GOT3 (cell line): Measurements from ENCODE around the gene CDH13.

Experiments used
- DNase-seq: peaks from one replicate; lab custom pipeline; 2025; ENCODE audit warnings: mixed read lengths; lab: John Stamatoyannopoulos, UW

CDH13 gene

DNA sequence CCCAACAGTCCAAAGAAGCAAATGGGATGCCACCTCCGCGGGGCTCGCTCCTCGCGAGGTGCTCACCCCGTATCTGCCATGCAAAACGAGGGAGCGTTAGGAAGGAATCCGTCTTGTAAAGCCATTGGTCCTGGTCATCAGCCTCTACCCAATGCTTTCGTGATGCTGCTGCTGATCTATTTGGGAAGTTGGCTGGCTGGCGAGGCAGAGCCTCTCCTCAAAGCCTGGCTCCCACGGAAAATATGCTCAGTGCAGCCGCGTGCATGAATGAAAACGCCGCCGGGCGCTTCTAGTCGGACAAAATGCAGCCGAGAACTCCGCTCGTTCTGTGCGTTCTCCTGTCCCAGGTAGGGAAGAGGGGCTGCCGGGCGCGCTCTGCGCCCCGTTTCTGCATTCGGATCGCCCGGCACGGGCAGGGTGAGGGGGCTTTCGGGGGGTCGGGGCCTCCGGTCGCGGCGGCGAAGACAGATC is at the start of gene CDH13:
Gene CDH13, plus strand, starts transcription at position 179 of the 471 bp plus-strand sequence.
- peak; percentile 32 for DNase-seq

DNA sequence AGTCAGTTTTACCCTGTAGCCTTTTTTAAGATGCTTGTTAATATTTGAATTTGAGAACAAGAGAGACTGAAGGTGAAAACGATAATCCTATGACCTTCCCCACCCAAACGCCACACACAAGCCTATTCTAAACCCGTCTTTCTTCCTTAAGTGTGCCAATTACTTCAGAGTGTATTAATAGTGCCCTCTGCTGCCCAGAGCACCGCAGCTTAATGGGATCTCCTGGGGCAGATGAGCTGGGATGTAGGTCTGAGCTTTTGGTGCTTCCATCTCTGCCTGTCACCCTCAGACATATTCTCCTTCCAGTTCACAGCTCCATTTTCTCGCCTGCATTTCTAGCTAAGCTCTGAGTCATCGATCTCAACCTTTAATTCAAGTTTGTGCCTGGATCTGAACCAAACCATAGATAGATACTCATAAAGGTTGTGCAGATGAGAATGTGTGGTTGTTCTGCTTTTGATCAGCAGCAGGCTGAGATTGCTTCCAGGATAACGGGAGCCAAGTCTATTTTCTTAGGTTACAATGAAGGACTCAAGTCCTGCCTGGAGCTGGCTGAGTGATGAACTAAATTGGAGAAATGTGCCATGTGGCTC is 46.4 kb upstream of the CDH13 start:
- DNase-seq = no peak

DNA sequence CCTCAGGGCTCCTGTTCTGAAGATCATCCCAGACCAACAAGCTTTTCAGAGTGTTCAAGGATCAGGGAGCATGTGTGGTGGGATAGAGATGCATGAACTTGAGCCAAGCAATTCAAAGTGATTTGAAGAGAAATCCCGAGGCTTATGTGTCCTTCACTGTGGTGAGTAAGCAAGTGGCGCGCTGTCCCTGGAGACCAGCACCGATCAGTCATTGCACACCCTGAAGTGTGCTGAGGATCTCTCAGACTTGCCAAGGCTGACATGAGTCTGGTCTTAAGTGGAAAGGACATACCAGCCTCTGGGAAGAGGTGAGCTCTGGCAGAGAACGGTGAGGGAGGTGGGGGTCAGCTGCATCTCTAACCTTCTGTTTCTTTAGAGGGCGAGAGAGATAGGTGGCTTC is 43.8 kb upstream of the CDH13 start:
- DNase-seq = no peak

DNA sequence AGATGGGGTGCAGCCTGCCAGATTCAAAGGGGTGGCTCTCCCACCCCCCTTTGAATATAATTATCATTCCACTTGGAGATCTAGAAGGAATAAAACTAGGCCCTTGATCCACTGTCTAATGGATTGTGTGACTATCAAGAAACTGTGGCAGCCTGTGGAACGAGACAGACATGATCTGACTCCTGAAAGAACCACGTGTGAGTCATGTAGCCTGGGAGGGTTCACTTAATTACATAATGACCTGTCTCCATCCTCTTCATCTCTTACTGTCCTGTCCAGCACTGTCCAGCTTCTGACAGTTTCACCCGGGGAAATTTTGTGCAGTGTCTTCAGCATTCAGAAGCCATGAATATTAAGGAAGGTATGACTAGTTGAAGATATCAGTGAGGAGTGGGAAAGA is 43.3 kb upstream of the CDH13 start:
- DNase-seq = no peak

DNA sequence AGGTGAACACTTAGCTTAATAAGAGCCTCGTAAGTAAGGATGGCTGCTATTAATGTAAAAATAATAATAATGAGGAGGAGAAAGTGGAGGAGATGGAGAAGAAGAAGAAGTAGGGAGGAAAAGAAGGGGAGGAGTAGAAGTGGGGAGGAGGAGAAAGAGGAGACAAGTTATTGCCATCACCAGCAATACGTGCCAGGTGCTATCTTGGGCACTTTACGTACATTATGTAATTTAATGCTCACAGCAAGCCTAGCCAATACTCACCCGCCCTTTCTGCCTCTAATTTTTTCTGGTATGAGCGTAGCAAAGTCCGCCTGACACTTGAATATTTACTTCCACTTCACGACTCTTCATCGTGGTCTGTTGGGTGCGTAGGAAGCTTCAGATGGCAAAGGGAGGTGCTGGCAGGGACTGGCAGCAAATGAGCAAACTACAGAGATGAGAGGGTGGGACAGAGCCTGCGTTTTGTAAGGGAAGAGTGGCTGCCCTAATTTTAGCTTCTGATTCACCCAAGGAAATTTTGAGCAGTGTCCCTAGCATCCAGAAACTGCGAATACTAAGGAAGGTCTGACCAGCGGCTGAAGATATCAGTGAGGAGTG is 42.1 kb upstream of the CDH13 start:
- no peak for DNase-seq

GRCh38 chr16:82585675-82586074 is 41.1 kb upstream of the CDH13 start:
- no peak for DNase-seq

DNA sequence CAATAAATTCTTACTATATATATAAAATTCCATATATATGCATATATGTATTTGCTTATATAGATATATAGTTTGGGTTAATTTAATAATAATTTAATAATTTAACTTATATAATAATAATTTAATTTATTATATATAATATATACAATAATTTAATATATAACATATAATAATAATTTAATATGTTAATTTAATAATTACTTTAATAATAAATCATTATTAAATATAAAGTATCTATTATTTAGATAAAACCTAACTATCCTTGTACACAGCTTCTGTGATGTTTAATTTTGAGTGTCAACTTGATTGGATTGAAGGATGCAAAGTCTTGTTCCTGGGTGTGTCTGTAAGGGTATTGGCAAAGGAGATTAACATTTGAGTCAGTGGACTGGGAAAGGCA is 40.6 kb upstream of the CDH13 start:
- DNase-seq = no peak

DNA sequence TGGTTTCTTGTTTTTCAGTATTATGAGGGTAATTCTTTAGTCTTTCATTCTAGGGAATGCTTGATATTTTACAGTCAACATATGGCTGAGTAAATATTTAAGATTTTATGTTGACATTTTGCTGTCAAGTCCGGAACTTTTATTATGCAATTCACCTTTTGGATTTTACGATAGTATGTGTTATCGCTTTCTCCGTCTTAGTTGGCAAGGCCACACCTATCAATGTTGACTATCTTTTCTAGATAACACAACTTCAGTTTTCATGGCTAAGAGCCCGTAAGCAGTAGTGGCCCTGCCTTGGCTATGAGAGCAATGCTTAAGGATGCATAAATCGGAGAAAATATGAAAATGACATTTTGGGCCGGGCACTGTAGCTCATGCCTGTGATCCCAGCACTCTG is 39.5 kb upstream of the CDH13 start:
- DNase-seq = no peak

- no peak for DNase-seq
These were observed 37.4 kb upstream of the CDH13 start for GRCh38 chr16:82589407-82589806.

DNA sequence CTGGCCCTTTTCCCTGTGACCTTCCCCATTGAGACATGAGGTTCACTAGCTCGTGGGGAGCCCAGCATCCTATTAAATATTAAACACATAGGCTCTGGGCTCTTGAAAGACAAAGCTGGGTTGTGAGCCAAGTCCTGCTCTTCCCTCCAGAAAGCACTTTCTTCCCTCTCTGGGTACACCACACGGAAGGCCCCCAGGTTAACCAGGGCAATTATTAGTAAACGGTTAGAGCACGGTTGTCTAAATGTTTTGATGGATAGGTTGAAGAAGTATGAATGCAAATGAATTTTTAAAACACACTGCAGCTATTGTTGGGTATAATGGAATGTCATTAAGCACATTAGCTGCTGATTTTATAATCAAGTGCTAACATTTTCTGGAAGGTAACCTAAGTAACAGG is 32.7 kb upstream of the CDH13 start:
- DNase-seq = no peak

DNA sequence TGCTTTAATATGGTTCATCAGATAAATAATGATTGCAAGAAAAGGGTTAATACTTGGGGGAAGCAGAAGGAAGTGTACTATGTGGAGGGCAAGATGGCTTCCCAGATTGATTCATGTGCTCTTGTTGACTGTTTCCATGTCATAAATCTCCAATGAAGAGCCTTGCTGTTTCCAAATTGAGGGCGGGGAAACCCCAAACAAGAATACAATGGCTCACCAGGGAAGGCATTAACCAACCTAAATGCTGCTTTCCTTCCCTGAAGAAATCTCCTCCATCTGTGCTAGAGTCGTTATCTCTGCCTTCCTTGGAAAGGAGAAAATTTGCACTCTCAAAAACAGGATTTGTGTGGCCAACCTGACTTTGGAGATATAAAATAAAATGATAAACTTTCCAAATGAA is 28.0 kb upstream of the CDH13 start:
- no peak for DNase-seq

- DNase-seq = no peak
These were observed 24.7 kb upstream of the CDH13 start for GRCh38 chr16:82601989-82602640.

GRCh38 chr16:82603784-82604411 is 22.9 kb upstream of the CDH13 start:
- DNase-seq = no peak

DNA sequence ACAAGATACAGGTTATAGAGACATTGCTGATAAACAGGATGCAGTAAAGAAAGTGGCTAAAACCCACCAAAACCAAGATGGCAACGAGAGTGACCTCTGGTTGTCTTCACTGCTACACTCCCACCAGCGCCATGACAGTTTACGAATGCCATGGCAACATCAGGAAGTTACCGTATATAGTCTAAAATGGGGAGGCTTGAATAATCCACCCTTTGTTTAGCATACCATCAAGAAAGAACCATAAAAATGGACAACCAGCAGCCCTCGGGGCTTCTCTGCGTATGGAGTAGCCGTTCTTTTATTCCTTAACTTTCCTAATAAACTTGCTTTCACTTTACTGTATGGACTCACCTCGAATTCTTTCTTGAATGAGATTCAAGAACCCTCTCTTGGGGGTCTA is 21.7 kb upstream of the CDH13 start:
- DNase-seq = no peak

- DNase-seq = no peak
These were observed 20.7 kb upstream of the CDH13 start for GRCh38 chr16:82605863-82606620.

DNA sequence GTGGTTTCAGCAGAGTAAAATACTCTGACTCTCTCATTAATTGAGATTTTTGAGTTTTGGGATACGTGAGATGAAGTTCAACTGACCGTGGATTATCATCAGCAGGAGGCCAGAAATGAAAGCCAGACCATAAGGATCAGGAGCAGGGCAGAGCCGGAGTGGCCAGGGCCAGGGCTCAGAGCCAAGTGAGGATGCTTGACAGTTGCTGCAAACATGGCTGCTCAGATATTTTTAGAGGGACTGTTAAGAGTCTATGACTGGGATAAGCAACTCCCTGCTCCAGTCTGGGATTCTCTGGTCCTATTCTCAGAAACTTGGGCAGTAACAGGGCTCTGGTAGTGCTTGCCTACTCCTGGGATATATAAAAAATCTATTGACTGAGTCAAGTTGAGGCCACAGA is 17.6 kb upstream of the CDH13 start:
- no peak for DNase-seq

- no peak for DNase-seq
These were observed 14.5 kb upstream of the CDH13 start for GRCh38 chr16:82612263-82612662.

DNA sequence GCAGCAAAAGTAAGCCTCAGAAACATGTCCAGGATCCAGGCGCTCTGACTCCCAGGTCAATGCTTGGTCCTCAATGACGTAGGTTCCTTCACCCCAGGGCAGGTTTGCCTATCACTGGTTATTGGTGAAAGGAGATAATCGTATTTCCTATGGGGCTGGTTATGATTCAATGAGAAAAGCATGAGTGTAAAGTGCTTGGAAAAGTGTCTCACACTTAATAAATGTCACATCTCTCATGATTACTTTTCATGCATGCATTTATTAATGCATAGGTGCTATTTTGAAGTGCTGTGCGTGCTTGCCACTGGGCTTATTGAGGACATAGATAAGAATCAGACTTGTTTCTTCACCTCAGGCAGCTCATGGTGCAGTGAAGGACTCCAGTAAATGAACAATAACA is 10.4 kb upstream of the CDH13 start:
- DNase-seq = no peak

DNA sequence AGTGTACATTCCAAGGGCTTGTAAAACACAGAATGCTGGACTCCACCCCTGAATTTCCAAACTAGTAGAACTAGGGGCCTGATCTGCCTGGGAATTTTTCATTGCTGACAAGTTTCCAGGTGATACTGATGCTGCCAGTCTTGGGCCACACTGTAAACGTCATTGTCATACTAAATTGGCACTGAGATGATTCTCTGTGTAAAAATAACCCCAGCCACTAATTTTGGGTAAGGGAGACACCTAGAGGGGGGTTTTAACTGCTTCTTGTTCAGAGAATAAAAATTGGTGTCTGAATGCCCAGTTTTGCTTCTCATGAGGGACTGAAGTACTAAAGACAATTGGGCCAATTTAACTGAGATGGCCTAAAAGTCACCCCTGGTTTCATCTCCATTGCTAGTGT is 5.0 kb upstream of the CDH13 start:
- DNase-seq = no peak

DNA sequence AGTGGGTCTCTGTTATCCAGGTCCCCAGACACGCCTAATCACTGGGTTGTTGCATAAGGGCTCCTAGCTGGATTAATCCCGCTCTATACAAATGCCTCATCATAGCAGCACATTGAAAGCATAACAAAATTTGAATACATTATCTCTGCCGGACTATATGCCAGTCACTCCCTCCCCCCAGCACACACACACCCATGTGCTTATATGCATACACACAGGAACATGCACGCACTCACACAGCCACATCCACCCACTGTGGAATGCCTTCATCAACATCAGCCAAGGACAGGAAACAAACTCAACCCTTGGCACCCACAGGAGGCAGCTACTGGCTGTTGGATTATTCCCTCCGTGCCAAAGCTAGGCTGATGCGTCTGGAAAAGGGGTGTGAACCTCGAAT is 3.5 kb upstream of the CDH13 start:
- DNase-seq = no peak

DNA sequence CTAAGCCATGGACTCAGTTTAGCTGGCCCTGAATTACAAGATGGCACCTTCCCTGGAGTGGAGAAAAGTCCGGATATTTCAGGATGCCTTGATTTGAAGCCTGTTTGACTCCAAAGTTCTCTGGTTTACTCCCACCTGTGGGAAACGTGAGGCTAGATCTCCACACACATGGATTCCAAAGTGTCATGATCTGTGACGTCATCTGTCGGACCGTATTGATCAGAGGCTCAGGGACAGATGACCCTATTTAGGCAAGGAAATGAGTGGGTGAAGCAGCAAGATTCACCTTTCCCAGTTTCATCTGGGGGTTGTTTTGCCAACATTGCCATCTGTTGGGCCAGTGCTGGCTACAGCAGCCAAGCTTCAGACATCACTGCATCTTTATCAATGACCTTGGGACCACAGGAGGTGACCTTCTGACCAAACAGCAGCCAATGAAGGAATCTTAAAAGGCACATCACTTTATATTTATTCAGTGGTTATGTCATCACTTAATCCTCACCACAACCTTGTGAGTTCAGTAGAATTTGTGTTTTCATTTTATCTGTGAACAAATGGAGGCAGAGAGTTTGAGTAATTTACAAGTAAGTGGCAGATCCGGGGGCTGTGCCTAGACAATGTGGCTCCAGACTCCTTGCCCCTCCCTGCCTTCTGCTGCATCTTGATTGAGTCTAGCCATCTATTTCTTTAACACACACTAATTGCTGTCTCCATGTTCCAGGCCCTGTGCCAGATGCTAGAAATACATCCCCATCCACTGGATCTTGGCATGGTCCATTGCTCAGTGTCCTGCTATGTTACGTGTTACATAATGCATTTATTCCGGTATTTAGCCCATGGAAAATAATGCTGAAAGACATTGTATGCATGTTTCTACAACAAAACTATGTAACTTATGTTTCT is 1.5 kb upstream of the CDH13 start:
- no peak for DNase-seq

- no peak for DNase-seq
These were observed 1.3 kb downstream of the CDH13 start for GRCh38 chr16:82628088-82628423.
